Adrenal gland (tissue), 12 donors: ENCODE results near the gene HSD17B2. TPM values are rescaled to one million over a fixed set of nuclear protein-coding genes. Genes with fewer than 3 reads are reported as not detected.

ENCODE experiments used
- DNase-seq, 7 donors: peaks; one replicate each; pipeline ENCODE4 v3.0.0-alpha.2; 2019 to 2020
- H3K27ac ChIP-seq, 5 donors: fragments of 200-600 bp; sonication (generic) in 4 of 5; 1 replicate in 3 of 5; 2 replicates in 2 of 5; pipeline versions ENCODE4 v1.5.1 to v1.8.0; 2016 to 2020; ENCODE audit warnings: mild to moderate bottlenecking in 1 of 5
- H3K27me3 ChIP-seq: fragments of 200-600 bp; 2 replicates; pipeline ENCODE4 v1.8.0; 2021
- H3K36me3 ChIP-seq, 2 donors: fragments of 200-600 bp; replicated peaks in 1 of 2; 1 replicate in 1 of 2; 2 replicates in 1 of 2; pipeline versions ENCODE4 v1.5.1 to v1.8.0; 2018 to 2022
- H3K4me1 ChIP-seq, 2 donors: fragments of 200-600 bp; replicated peaks in 1 of 2; 1 replicate in 1 of 2; 2 replicates in 1 of 2; pipeline versions ENCODE4 v1.5.1 to v1.8.0; 2018 to 2021
- H3K4me3 ChIP-seq, 4 donors: fragments of 200-600 bp; sonication (generic) in 3 of 4; one replicate each; pipeline ENCODE4 v1.5.1; 2016 to 2018
- H3K9me3 ChIP-seq, 3 donors: fragments of 200-600 bp; sonication (generic) in 1 of 3; replicated peaks in 1 of 3; 1 replicate in 2 of 3; 2 replicates in 1 of 3; pipeline versions ENCODE4 v1.5.1 to v1.8.0; 2016 to 2021
- POLR2A ChIP-seq, 2 donors: fragments of 450-650 bp; IDR thresholded peaks; one replicate each; pipeline ENCODE4 v1.6.1; 2017; ENCODE audit warnings: antibody characterized with exemption in 2 of 2, mild to moderate bottlenecking in 2 of 2, moderate library complexity in 1 of 2
- WGBS, 4 donors: extraction: QIAGEN DNeasy Blood & Tissue Kit in 2 of 4; methylation state at CpG; one replicate each; pipeline versions ENCODE4 v1.1.5 to v1.1.7; 2013 to 2017; 5-methylcytosine and 5-hydroxymethylcytosine counted together
- intact Hi-C, 2 donors: fragments of 100-400 bp; cut with DNase I; formaldehyde crosslinking; loops; one replicate each; pipeline versions ENCODE4 v1.14.1 to v1.15.0; 2022 to 2023
- polyA plus RNA-seq, 3 donors: library from polyadenylated mRNA; stranded (reverse); fragments of 200-250 nt in 2 of 3; fragments of 350-450 nt in 1 of 3; fragmentation: Illumina TruSeq in 1 of 3; extraction: RNeasy Lipid Tissue Mini Kit (QIAGEN cat#74804) in 1 of 3; gene quantifications; one replicate each; pipeline ENCODE4 v1.2.3, GENCODE V29; 2013 to 2014
- total RNA-seq, 9 donors: library from RNA; depleted of rRNA in 4 of 9; stranded (reverse); fragments of >200 nt in 4 of 9; fragments of 120-200 nt in 1 of 9; fragmentation: NEBNext Ultra II Directional in 1 of 9; extraction: Animal tissue kit (Norgen Biotek cat#: 25700) in 1 of 9; gene quantifications; one replicate each; pipeline versions ENCODE4 v1.1.0 to v1.2.4, GENCODE V29; 2013 to 2023
- TF ChIP-seq, protein P1 (sequence below), 6 experiments: fragments of 450-650 bp in 4 of 6; fragments of 200-600 bp in 2 of 6; sonication (generic) in 1 of 6; IDR thresholded peaks; 1 replicate in 5 of 6; 2 replicates in 1 of 6; pipeline versions ENCODE4 v1.5.1 to v1.8.0; 2016 to 2021; ENCODE audit warnings: antibody characterized with exemption in 6 of 6, mild to moderate bottlenecking in 2 of 6, moderate library complexity in 1 of 6
- donor health status: healthy with polysubstance abuse.
- donor health status: Bipolar disorder and iron deficiency.
- donor health status: DM: yes; HTN: yes; CAD: no.
- donor health status: DM: no; HTN: no; CAD: no.
- donor health status: DM: no; HTN: no; CAD: no.
- donor health status: DM: yes; HTN: yes; CAD: no.

Gene HSD17B2
- total and polyA plus RNA-seq, 12 donors, result 0.10 to 0.16 TPM; not detected in 10

DNA sequence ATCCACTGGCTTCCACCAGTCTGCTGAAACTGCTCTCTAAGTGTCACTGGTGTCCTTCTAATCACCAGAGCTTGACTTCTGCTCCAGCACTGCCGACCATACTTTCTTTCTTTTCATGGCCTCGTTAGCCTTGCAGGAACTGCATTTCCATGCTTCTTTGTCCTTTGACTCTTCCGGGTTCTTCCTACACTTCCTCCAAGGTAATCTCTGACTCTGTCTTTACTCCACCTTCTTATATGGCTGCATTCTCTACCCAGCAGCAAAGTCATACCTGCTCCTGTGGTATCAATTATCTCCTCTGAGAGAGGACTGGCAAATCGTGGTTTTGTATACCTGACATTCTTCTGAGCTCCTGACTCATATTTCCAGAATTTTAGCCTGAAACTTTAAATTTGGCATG is 6.5 kb downstream of the HSD17B2 start:
- DNase-seq, result no peak
- H3K27me3 ChIP-seq, result no peaks in the 10 kb centered on the region
- TF ChIP-seq, protein P1, sequence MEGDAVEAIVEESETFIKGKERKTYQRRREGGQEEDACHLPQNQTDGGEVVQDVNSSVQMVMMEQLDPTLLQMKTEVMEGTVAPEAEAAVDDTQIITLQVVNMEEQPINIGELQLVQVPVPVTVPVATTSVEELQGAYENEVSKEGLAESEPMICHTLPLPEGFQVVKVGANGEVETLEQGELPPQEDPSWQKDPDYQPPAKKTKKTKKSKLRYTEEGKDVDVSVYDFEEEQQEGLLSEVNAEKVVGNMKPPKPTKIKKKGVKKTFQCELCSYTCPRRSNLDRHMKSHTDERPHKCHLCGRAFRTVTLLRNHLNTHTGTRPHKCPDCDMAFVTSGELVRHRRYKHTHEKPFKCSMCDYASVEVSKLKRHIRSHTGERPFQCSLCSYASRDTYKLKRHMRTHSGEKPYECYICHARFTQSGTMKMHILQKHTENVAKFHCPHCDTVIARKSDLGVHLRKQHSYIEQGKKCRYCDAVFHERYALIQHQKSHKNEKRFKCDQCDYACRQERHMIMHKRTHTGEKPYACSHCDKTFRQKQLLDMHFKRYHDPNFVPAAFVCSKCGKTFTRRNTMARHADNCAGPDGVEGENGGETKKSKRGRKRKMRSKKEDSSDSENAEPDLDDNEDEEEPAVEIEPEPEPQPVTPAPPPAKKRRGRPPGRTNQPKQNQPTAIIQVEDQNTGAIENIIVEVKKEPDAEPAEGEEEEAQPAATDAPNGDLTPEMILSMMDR (IDR thresholded peaks at IDR 0.05), result no peak
- TF ChIP-seq POLR2A (IDR thresholded peaks at IDR 0.05), result no peak
- no peaks in the 10 kb centered on the region for H3K36me3 ChIP-seq
- H3K27ac ChIP-seq, result no peak overlapping the region
- WGBS, 4 donors, result 77 to 84% (median 80%) methylated on average over 4 of the region's 4 CpGs
- intact Hi-C loops, result no loop called here
- no peaks in the 10 kb centered on the region for H3K9me3 ChIP-seq
- H3K4me3 ChIP-seq, result no peak overlapping the region
- H3K4me1 ChIP-seq, result no peaks in the 10 kb centered on the region

DNA sequence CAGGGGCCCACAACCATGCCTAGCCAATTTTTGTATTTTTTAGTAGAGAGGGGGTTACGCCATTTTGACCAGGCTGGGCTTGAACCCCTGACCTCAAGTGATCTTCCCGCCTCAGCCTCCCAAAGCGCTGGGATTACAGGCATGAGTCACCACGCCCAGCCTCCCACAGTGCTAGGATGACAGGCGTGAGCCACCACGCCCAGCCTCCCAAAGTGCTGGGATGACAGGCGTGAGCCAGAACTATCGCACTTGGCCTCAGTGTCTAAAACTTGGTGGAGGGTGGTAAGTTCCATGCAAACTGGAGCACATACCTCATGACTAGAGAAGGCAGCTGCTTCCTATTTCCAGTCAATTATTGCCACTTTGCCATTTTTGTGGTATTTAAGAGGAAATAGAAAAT is 7.1 kb downstream of the HSD17B2 start:
- no peaks in the 10 kb centered on the region for H3K36me3 ChIP-seq
- WGBS, 4 donors, result 91 to 100% (median 92%) methylated on average over 5 to 8 of the region's 8 CpGs
- intact Hi-C loops, result no loop called here
- no peak for TF ChIP-seq POLR2A (IDR thresholded peaks at IDR 0.05)
- TF ChIP-seq, protein P1 (IDR thresholded peaks at IDR 0.05), result no peak
- no peak overlapping the region for H3K4me3 ChIP-seq
- H3K27me3 ChIP-seq, result no peaks in the 10 kb centered on the region
- H3K9me3 ChIP-seq, result no peaks in the 10 kb centered on the region
- H3K27ac ChIP-seq, result no peak overlapping the region
- H3K4me1 ChIP-seq, result no peaks in the 10 kb centered on the region
- no peak for DNase-seq

DNA sequence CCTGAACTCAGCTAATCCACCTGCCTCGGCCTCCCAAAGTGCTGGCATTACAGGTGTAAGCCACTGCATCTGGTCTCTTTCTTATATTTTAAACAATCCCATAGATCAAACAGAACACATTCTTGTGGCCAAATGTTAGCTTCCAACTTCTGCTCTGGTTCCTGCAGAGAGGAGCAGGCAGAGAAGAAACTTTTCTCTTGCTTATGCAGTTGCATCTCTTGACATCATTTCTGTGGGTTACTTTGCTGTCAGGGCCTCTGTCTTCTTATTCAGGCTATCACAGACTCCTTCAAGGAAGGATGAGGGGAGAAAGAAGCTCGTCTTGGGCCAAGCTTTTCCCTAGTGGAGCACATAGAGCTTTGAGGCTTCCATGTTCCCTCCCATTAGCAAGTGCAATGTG is 7.8 kb downstream of the HSD17B2 start:
- H3K4me1 ChIP-seq, result no peaks in the 10 kb centered on the region
- H3K27me3 ChIP-seq, result no peaks in the 10 kb centered on the region
- H3K36me3 ChIP-seq, result no peaks in the 10 kb centered on the region
- no peak for DNase-seq
- 76 to 96% (median 86%) methylated on average over 2 of the region's 2 CpGs for WGBS, 4 donors
- no peak for TF ChIP-seq POLR2A (IDR thresholded peaks at IDR 0.05)
- TF ChIP-seq, protein P1 (IDR thresholded peaks at IDR 0.05), result no peak
- H3K9me3 ChIP-seq, result no peaks in the 10 kb centered on the region
- H3K27ac ChIP-seq, result no peak overlapping the region
- no peak overlapping the region for H3K4me3 ChIP-seq
- intact Hi-C loops, result no loop called here

DNA sequence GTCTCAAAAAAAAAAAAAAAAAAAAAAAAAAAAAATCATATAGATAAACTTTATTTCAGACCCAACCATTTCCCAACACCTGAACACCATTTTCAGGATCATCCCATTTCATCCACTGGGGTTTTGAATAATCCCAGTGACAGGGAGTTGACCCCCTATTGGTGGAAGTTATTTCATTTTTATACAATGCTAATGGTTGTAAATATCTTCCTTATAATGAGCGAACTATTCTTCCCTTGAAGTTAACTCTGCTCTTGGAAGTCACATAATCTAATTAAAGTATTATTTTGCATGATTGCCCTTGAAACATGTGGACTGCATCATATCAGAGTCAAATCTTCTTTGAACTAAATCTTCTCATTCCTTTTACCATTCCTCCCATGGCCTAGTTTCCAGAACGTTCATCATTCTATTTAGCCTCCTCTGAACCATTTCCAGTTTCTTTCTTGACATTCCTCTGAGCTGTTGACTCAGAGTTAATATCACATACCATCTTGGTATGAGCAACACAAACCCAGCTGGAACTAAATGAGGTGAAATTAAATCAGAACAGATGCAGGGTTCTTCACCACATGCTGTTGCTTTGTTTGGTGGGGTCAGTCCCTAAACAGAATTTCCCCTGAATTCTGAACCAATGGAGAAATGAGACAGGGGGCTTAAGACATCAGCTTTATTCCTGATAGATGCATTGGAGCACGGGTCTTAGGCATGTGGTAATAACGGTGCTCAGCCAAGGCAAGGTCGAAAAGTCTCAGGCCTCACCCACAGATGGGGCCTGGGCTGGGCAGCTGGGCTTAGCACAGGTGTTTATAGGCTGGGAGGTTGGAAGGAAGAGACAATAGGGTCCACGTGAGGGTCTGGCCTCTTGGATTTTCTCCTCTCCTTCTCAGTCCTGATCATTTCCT is 8.9 kb downstream of the HSD17B2 start:
- no peak for DNase-seq
- no peak for TF ChIP-seq POLR2A (IDR thresholded peaks at IDR 0.05)
- TF ChIP-seq, protein P1 (IDR thresholded peaks at IDR 0.05), result no peak
- Histone ChIP-seq H3K4me3 (no peak overlapping the region), H3K27ac (peak overlapping the region in 1 of 5 donors; percentile 8), H3K27me3 (no peaks in the 10 kb centered on the region), H3K9me3 (no peaks in the 10 kb centered on the region), H3K36me3 (no peaks in the 10 kb centered on the region), H3K4me1 (no peaks in the 10 kb centered on the region)
- intact Hi-C loops, result no loop called here
- WGBS, 4 donors, result 54 to 68% (median 66%) methylated on average over 6 of the region's 6 CpGs
